GM23338 (cell line): ENCODE data around the gene YLPM1.

Experiments
- CREB1 ChIP-seq: fragments of 250-450 bp; sonication (Bioruptor Pico); IDR thresholded peaks from 2 replicates; pipeline ENCODE4 v1.5.0; 2020; ENCODE audit warnings: low read depth, mild to moderate bottlenecking, moderate library complexity
- EZH2 ChIP-seq: fragments of 200-600 bp; sonication (generic); IDR thresholded peaks from one replicate; pipeline ENCODE4 v1.8.0; 2017; ENCODE audit warnings: antibody characterized with exemption, mild to moderate bottlenecking, low read depth; ENCODE audit not compliant: unreplicated experiment
- EZH2phosphoT487 ChIP-seq: fragments of 200-600 bp; sonication (generic); IDR thresholded peaks from one replicate; pipeline ENCODE4 v1.8.1; 2018; ENCODE audit warnings: antibody characterized with exemption; ENCODE audit not compliant: unreplicated experiment
- JUNB ChIP-seq: IDR thresholded peaks from one replicate; pipeline ENCODE4 v1.6.1; 2016; ENCODE audit warnings: antibody characterized with exemption; ENCODE audit not compliant: unreplicated experiment
- POLR2AphosphoS5 ChIP-seq: IDR thresholded peaks from 2 replicates; pipeline ENCODE4 v1.6.1; 2016; ENCODE audit warnings: antibody characterized with exemption, low read depth
- REST ChIP-seq: IDR thresholded peaks from one replicate; pipeline ENCODE4 v1.6.1; 2018; ENCODE audit warnings: antibody characterized with exemption; ENCODE audit not compliant: unreplicated experiment
- STAT1 ChIP-seq: IDR thresholded peaks from one replicate; pipeline ENCODE4 v1.6.1; 2016; ENCODE audit warnings: antibody characterized with exemption; ENCODE audit not compliant: unreplicated experiment
- ZNF114 ChIP-seq: fragments of 250-450 bp; sonication (Bioruptor Pico); IDR thresholded peaks from 2 replicates; pipeline ENCODE4 v1.5.0; 2020; ENCODE audit warnings: mild to moderate bottlenecking, moderate library complexity
- ZNF331 ChIP-seq: fragments of 250-450 bp; sonication (Bioruptor Pico); IDR thresholded peaks from 2 replicates; pipeline ENCODE4 v1.5.0; 2020; ENCODE audit warnings: low read depth, mild to moderate bottlenecking, moderate library complexity
- TF ChIP-seq, protein P1 (sequence below), 2 experiments: fragments of 200-600 bp in 1 of 2; sonication (generic) in 1 of 2; conservative IDR thresholded peaks; 2 replicates each; pipeline versions ENCODE4 v1.5.1 to v1.6.1; 2016 to 2017; ENCODE audit warnings: antibody characterized with exemption in 2 of 2, low read depth in 2 of 2, mild to moderate bottlenecking in 2 of 2, moderate library complexity in 1 of 2

- TF ChIP-seq, protein P1, sequence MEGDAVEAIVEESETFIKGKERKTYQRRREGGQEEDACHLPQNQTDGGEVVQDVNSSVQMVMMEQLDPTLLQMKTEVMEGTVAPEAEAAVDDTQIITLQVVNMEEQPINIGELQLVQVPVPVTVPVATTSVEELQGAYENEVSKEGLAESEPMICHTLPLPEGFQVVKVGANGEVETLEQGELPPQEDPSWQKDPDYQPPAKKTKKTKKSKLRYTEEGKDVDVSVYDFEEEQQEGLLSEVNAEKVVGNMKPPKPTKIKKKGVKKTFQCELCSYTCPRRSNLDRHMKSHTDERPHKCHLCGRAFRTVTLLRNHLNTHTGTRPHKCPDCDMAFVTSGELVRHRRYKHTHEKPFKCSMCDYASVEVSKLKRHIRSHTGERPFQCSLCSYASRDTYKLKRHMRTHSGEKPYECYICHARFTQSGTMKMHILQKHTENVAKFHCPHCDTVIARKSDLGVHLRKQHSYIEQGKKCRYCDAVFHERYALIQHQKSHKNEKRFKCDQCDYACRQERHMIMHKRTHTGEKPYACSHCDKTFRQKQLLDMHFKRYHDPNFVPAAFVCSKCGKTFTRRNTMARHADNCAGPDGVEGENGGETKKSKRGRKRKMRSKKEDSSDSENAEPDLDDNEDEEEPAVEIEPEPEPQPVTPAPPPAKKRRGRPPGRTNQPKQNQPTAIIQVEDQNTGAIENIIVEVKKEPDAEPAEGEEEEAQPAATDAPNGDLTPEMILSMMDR (conservative IDR thresholded peaks at IDR 0.05; ENCODE audit: low read depth in 2 of 2) = no peak
- TF ChIP-seq REST (no peak), EZH2 (no peak), POLR2AphosphoS5 (no peak), STAT1 (no peak), JUNB (no peak), CREB1 (CRISPR knock-in tag) (no peak), ZNF114 (CRISPR knock-in tag) (no peak), EZH2phosphoT487 (no peak), ZNF331 (CRISPR knock-in tag) (no peak)
These were observed 102.0 kb downstream of the YLPM1 start for GRCh38 chr14:74865156-74865555.
